SK-N-SH treated with all-trans-retinoic acid at 6 μM for 48 hours (cell line): Measurements from ENCODE around the gene NAP1L4.

Experiments
- ARNTL ChIP-seq: fragments of 450-650 bp; formaldehyde crosslinking; IDR thresholded peaks from 2 replicates; pipeline ENCODE4 v1.5.0; 2020; ENCODE audit warnings: low read depth, mild to moderate bottlenecking, moderate library complexity, borderline replicate concordance
- ISL1 ChIP-seq: fragments of 250-450 bp; sonication (Bioruptor Pico); IDR thresholded peaks from 2 replicates; pipeline ENCODE4 v2.1.2; 2022; ENCODE audit warnings: mild to moderate bottlenecking, moderate library complexity
- PATZ1 ChIP-seq: fragments of 250-450 bp; sonication (Bioruptor Pico); IDR thresholded peaks from 2 replicates; pipeline ENCODE4 v1.8.0; 2020; ENCODE audit warnings: mild to moderate bottlenecking, moderate library complexity, borderline replicate concordance
- POU6F1 ChIP-seq: fragments of 250-450 bp; sonication (Bioruptor Pico); IDR thresholded peaks from 2 replicates; pipeline ENCODE4 v1.8.0; 2021; ENCODE audit warnings: low read depth, mild to moderate bottlenecking, moderate library complexity, borderline replicate concordance
- PPARA ChIP-seq: fragments of 250-450 bp; sonication (Bioruptor Pico); IDR thresholded peaks from 2 replicates; pipeline ENCODE4 v1.5.0; 2020; ENCODE audit warnings: mild to moderate bottlenecking, borderline replicate concordance
- RARB ChIP-seq: fragments of 250-450 bp; sonication (Bioruptor Pico); IDR thresholded peaks from 2 replicates; pipeline ENCODE4 v1.8.0; 2021; ENCODE audit warnings: mild to moderate bottlenecking, moderate library complexity
- ZC3H10 ChIP-seq: fragments of 250-450 bp; sonication (Bioruptor Pico); IDR thresholded peaks from 2 replicates; pipeline ENCODE4 v1.5.1; 2021; ENCODE audit warnings: mild to moderate bottlenecking, moderate library complexity
- ZFP3 ChIP-seq: fragments of 250-450 bp; sonication (Bioruptor Pico); IDR thresholded peaks from 2 replicates; pipeline ENCODE4 v1.5.0; 2020; ENCODE audit warnings: mild to moderate bottlenecking, moderate library complexity
- ZFP30 ChIP-seq: fragments of 450-650 bp; formaldehyde crosslinking; IDR thresholded peaks from 2 replicates; pipeline ENCODE4 v1.5.0; 2022; ENCODE audit warnings: mild to moderate bottlenecking, moderate library complexity
- ZNF70 ChIP-seq: fragments of 450-650 bp; formaldehyde crosslinking; IDR thresholded peaks from 2 replicates; pipeline ENCODE4 v1.5.0; 2020; ENCODE audit warnings: mild to moderate bottlenecking, moderate library complexity
- ZNF8 ChIP-seq: fragments of 450-650 bp; formaldehyde crosslinking; IDR thresholded peaks from 2 replicates; pipeline ENCODE4 v1.5.0; 2020; ENCODE audit warnings: mild to moderate bottlenecking, moderate library complexity
- TF ChIP-seq, protein P1 (sequence below): fragments of 250-450 bp; sonication (Bioruptor Pico); IDR thresholded peaks from 2 replicates; pipeline ENCODE4 v1.5.1; 2020; ENCODE audit warnings: low read depth, mild to moderate bottlenecking, moderate library complexity

- TF ChIP-seq PATZ1 (CRISPR knock-in tag) (no peak), RARB (CRISPR knock-in tag) (no peak), ZNF8 (CRISPR knock-in tag) (no peak), ZFP3 (CRISPR knock-in tag) (0 out of 2 replicates have a peak, but pooled peaks have one; percentile 9), ZC3H10 (CRISPR knock-in tag) (no peak), ARNTL (no peak), POU6F1 (CRISPR knock-in tag) (no peak), ISL1 (no peak), ZNF70 (CRISPR knock-in tag) (no peak), PPARA (CRISPR knock-in tag) (no peak), ZFP30 (no peak)
- TF ChIP-seq, protein P1, sequence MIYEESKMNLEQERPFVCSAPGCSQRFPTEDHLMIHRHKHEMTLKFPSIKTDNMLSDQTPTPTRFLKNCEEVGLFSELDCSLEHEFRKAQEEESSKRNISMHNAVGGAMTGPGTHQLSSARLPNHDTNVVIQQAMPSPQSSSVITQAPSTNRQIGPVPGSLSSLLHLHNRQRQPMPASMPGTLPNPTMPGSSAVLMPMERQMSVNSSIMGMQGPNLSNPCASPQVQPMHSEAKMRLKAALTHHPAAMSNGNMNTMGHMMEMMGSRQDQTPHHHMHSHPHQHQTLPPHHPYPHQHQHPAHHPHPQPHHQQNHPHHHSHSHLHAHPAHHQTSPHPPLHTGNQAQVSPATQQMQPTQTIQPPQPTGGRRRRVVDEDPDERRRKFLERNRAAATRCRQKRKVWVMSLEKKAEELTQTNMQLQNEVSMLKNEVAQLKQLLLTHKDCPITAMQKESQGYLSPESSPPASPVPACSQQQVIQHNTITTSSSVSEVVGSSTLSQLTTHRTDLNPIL (CRISPR knock-in tag): no peak
Measured at GRCh38 chr11:3000032-3000961, 8.2 kb upstream of the NAP1L4 start.
